HG03280 (cell line): ENCODE data around the gene CRB1.

Experiments
- ATAC-seq: cut with Tn5 transposase; IDR thresholded peaks from one replicate; pipeline ENCODE4 v1.9.1; 2021; ENCODE audit warnings: mild to moderate bottlenecking, moderate library complexity; ENCODE audit not compliant: unreplicated experiment

CRB1 gene

GRCh38 chr1:197510691-197511378 lies 242.8 kb downstream of the CRB1 start:
- no peak for ATAC-seq

GRCh38 chr1:197515421-197515820 lies 247.4 kb downstream of the CRB1 start:
- ATAC-seq: no peak

GRCh38 chr1:197519741-197520334 lies 251.8 kb downstream of the CRB1 start:
- ATAC-seq: no peak

- peak; percentile 85 for ATAC-seq
These were observed 253.2 kb downstream of the CRB1 start for GRCh38 chr1:197521118-197521739.

GRCh38 chr1:197526736-197527371 lies 258.8 kb downstream of the CRB1 start:
- peak; percentile 50 for ATAC-seq
